ENCODE data around the gene ATL2. TPM values are rescaled to one million over a fixed set of nuclear protein-coding genes. Genes with fewer than 3 reads are reported as not detected.
A peak's percentile ranks its signal among the peaks of the same experiment; 100 is the strongest.
"Not testable (repeated sequence)": the region's sequence is repeated elsewhere in the genome, so short reads cannot be mapped to it uniquely, and the experiment has no call there.

ATL2 gene
- total RNA-seq, 1 experiment from 2014 or later = 119 TPM

DNA sequence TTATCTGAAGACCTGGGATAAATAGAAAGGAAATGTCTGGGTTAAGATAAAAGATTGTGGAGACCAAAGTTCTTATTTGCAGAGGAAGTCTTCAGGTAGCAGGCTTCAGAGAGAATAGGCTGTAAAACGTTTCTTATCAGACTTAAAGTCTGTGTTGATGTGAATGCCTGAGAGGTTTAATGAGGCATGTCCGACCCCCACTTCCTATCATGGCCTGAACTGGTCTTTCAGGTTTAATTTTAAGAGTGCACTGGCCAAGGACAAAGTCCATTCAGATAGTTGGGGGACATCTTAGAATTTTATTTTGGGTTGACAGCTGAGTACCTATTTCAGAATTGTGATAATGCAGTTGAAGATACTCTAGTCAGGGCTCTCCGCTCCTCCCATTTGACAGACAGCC lies 92.1 kb downstream of the ATL2 start:
- in situ Hi-C loops (cut with HindIII; ENCODE audit: low sequenced_read_pairs) = no loop called here
- DNase-seq (ENCODE audit: low spot score) = no peak

DNA sequence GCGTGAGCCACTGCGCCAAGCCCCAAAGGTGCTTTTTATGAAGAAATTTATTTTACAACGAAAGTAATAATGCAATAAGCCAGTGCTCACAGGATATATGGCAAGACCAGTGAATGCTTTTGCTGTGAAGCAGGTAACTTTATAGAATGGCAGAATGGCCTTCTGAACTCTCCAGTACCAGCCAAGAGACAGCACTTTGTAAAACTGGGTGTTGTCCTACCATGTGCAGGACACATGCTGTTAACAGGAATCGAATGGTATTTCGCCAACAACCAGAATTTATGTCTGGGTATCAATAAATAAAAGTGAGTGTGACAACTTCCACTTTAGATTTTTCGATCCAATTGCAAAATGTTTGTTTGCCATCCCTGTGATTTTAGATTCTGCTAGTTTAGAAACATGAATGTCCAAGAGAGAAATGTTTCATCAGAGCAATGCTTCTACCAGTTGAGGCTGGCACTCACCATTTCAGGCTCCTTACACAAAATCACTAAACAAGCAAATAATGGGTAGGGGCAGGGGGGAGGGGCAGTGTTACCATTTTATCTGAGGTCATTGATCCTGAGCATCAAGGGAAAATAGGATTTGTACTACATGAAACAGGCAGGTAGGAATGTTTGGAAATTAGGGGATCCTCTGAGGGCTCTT lies 95.9 kb downstream of the ATL2 start:
- in situ Hi-C loops (cut with HindIII; ENCODE audit: low sequenced_read_pairs) = no loop called here
- DNase-seq (ENCODE audit: low spot score) = no peak

DNA sequence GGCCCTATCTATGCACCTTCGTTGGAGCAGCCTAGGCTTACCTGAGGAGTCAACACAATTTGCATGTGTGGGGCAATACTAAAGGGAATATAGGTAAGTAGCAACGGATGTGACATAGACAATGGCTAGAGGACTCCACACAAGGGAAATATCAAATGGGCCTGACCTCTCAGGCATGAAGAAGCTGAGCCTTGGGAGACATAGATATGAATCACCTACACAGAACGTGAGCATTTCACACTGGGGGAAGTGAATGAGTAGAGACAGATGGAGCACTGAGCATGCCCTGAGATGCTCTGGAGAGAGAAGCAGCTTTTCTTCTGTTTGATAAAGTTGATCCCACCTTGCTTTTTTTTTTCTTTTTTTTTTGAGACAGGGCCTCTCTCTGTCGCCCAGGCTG lies 97.9 kb downstream of the ATL2 start:
- in situ Hi-C loops (cut with HindIII; ENCODE audit: low sequenced_read_pairs) = no loop called here
- DNase-seq (ENCODE audit: low spot score) = no peak

DNA sequence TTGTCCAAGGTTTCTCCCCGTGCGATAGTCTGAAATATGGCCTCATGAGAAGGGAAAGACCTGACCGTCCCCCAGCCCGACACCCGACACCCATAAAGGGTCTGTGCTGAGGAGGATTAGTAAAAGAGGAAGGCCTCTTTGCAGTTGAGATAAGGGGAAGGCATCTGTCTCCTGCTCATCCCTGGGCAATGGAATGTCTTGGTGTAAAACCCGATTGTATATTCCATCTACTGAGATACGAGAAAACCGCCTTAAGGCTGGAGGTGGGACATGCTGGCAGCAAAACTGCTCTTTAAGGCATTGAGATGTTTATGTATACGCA lies 99.0 kb downstream of the ATL2 start:
- DNase-seq (ENCODE audit: low spot score); in situ Hi-C loops (cut with HindIII; ENCODE audit: low sequenced_read_pairs): not testable (repeated sequence)

DNA sequence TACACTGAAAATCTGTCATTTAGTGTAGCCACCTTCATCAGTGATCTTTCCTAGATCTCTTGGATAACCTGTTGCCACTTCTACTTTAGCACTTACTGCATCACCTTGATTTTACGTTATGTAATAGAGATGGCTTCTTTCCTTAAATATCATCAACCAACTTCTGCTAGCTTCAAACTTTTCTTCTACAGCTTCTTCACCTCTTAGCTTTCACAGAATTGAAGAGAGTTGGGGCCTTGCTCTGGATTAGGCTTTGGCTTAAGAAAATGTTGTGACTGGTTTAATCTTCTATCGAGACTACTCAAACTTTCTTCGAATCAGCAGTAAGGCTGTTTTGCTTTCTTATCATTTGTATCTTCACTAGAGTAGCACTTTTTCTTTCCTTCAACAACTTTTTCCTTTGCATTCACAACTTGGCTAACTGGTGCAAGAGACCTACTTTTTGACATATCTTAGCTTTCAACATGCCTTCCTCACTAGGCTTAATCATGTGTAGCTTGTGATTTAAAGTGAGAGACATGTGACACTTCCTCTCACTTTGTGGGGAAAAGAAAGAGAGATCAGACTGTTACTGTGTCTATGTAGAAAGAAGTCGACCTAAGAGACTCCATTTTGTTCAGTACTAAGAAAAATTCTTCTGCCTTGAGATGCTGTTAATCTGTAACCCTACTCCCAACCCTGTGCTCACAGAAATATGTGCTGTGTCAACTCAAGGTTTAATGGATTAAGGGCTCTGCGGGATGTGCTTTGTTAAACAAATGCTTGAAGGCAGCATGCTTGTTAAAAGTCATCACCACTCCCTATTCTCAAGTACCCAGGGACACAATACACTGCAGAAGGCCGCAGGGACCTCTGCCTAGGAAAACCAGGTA lies 99.6 kb downstream of the ATL2 start:
- in situ Hi-C loops (cut with HindIII; ENCODE audit: low sequenced_read_pairs) = no loop called here
- DNase-seq (ENCODE audit: low spot score) = no peak

DNA sequence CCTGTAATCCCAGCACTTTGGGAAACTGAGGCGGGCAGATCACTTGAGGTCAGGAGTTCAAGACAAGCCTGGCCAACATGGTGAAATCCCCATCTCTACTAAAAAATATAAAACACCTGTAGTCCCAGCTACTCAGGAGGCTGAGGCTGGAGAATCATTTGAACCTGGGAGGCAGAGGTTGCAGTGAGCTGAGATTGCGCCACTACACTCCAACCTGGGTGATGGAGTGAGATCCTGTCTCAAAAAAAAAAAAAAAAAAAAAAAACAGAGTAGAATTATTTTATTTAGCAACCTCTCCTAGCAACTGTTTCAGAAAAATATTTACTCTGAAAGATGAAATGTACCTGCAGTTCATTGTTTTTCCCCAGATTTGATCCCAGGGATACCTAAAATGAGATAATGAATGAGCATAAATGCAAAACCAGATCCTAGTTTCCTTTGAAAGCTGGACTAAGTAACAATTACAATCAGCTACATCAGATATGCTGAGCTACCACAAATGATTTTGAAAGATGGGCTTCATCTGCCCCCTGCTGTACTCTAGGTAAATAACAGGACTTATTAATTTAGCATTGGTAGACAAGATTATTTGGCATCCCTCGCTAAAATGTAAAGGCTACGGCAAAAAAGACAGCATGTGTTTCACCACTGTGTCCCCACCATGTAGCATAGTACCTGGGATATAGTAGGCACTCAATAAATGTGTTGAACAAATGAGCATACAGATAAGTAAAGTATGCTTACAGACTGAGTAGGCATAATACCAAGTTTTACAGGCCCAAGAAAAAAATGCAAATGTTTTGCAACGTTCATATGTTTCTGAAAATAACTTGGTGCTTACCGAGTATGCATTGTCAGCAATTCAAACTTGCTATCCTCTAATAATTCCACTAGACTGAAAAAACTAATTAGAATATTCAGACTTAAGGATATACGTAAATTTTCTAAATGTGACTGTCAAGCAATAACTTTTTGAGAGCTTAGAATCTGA lies 102.5 kb downstream of the ATL2 start:
- in situ Hi-C loops (cut with HindIII; ENCODE audit: low sequenced_read_pairs) = no loop called here
- DNase-seq (ENCODE audit: low spot score) = peak; percentile 70

DNA sequence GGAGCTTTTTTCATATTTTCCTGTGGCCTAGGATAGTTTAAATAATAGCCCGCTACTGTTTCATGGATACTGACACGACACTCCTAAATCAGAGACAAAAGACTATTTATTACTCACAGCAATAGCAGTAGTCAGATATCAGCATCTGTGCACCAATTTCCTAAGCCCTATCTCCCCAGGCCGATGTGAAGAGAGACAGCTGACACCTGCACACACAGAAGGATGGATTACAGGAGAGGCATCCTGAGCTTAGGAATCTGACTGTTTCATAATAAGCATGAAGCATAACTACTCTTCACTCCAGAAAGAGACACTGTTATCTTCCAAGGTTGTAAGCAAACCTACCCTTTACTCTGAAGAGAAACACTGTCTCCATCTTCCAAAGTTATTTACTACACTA lies 105.4 kb downstream of the ATL2 start:
- DNase-seq (ENCODE audit: low spot score) = no peak
- in situ Hi-C loops (cut with HindIII; ENCODE audit: low sequenced_read_pairs) = no loop called here

DNA sequence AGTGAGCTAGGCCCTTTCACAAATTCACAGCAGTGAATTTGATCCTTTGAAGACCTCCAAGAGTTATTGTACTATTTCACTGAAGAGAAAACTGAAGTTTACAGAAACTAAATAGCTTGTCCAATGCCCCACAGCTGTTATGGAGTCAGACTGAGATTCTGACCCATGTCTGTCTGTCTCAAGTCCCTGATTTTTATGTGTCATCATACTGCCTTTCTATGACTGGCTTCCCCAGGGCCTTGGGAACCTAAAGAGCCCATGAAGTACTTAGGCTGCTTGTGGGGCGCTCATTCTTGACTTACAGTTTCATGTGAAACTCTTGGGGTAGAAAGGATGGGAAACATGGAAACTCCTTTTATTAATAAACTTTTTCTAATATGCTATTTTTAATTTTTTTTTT lies 107.7 kb downstream of the ATL2 start:
- DNase-seq (ENCODE audit: low spot score) = no peak
- in situ Hi-C loops (cut with HindIII; ENCODE audit: low sequenced_read_pairs) = no loop called here

DNA sequence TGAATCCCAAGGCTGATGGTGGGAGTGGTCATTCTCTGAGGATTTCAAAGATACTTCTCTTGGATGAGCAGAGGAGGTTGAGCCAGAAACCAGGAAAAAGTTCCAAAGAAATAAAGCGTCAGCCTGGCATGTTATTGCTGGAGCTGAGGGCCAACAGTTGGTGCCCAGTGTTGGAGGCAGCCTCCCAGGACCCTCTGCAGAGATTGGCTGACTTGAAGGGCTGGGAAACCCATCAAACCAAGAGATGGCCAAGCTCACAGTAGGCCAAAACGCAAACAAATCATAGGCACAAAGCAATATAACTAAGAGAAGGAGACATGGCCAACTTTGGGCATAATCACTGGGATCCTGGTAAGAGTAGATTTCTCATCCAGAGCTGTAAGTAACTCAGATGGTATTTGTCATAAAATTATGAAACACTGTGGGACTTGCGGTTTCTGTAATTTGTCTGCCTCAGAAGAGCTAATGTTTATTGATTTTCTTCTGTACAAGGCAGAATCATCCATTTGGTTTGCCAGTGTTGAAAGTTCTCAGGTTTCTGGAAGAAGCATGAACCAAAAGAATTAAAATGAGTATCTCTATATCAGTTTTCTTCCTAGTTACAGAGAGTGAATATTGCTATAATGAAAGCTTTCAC lies 108.3 kb downstream of the ATL2 start:
- in situ Hi-C loops (cut with HindIII; ENCODE audit: low sequenced_read_pairs) = no loop called here

DNA sequence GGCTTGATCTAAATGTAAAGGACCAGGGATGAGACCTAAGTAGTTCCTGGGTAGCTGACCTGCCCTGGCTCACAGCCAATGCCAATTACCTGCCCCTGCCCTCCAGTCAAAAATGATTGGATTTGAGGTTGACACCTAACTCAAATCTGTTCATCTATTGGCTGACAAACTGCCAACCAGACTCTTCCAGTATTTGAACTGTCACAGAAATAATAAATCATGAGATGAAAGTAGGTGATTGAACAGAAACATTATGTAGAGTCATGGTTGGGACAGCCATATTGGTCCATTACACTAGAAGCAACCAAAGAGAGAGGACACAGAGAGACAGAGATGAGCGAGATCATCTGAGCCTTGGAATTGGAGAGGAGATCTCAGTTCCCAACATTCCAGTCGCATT lies 109.1 kb downstream of the ATL2 start:
- in situ Hi-C loops (cut with HindIII; ENCODE audit: low sequenced_read_pairs) = no loop called here
- no peak for DNase-seq (ENCODE audit: low spot score)

More for the DNA sequence above, 108.3 kb downstream of the ATL2 start:
- no peak for DNase-seq (ENCODE audit: low spot score)

DNA sequence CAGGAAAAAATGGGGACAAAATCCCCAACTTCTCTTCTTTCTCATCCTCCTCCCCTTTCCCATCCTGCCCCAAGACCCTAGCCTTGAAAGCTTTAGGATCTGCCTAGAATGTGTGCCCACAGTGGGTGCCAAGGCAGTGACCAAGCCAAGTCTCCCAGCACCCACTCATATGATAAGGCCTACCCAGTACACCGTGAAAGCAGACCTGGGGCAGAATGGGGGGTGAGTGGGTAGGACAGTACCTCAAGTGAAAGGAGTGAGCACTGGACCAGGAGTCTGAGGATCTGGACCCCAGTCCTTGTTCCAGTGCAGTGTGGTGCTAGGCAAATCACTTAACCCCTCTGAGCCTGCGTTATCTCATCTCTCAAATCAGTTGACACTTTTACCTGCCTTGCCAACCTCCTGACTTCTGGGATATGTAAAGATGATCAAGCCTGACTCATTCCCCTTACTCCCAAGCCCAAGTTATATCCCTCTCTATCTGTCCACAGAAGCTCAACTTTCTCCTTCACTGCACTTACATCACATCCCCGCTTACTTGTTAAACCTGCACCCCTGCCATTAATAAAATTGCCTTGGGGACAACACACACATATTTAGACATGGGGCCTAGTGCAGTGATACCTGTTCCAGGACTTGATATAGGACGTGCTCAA lies 109.7 kb downstream of the ATL2 start:
- DNase-seq (ENCODE audit: low spot score) = no peak
- in situ Hi-C loops (cut with HindIII; ENCODE audit: low sequenced_read_pairs) = no loop called here

DNA sequence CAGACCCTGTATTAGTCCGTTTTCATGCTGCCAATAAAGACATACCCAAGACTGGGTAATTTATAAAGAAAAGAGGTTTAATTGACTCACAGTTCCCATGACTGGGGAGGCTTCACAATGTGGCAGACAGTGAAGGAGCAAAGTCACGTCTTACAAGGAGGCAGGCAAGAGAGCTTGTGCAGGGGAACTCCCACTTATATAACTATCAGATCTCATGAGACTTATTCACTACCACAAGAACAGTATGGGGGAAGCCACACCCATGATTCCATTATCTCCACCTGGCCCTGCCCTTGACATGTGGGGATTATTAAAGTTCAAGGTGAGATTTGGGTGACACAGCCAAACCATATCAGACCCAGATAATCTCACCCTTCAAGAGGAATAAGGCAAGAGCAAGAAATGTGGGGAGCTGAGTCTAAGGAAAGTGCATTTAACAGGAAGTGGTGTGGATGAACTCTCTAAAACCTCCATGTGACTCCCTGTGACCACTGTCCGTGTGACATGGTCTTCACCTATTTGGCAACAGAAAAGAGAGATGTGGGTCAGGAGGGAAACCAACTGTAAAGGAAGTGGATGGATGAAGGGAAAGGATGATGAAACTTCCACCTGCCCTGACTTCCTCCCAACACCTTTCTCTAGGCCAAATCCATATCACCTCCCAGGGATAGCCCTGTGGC lies 110.6 kb downstream of the ATL2 start:
- in situ Hi-C loops (cut with HindIII; ENCODE audit: low sequenced_read_pairs) = no loop called here
- no peak for DNase-seq (ENCODE audit: low spot score)

DNA sequence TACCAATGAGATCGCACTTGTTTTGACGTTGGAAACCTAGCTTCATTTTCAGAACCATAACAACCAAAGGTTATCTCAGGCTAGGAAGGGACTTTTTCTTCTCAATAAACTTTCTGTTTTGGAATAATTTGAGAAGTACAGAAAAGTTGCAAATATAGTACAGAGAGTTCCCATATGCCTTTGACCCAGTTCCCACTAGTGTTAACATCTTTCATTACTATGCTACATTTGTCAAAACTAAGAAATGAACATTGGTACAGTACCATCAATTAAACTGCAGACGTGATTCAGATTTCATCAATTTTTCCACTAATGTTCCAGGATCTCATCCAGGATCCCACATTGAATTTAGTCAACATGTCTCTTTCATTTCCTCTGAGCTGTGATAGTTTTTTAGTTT lies 111.6 kb downstream of the ATL2 start:
- in situ Hi-C loops (cut with HindIII; ENCODE audit: low sequenced_read_pairs) = no loop called here
- DNase-seq (ENCODE audit: low spot score) = no peak

DNA sequence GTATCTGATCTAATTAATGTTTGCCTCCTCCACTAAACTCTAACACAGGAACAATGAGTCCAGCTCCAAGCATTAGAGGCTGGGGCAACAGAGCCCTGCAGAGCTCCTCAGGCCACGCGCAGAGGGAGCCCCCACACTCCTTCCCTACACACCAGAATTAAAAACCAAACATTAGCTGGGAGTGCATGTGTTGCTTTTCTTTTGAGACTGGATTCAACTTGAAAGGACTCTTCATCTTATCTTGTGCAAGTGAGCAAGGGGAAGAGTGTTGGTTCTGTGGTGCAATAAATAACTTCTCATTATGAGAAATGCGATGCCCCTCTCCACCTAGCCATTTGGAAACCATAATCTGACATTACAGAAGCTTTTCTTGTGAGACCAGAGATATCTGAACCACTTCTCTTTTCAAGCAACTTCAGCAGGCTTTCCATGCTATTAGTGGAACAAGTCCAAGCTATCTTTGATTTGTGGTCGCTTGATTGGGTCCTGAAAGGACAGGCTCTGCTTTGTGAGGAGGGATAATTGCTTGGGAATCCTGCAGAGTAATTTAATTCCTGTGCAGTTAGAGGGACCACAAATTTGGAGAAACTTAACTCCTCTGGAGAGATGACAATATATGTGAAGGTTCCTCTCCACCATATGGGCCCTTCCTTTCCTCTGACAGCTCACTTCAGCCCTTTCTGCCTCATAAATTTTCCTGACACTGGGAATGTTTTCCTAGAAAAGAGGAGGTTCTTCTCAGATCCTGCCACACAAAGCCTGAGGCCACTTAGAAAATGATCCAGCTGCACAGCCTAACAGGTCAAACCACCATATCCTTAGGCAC lies 112.5 kb downstream of the ATL2 start:
- in situ Hi-C loops (cut with HindIII; ENCODE audit: low sequenced_read_pairs) = no loop called here
- DNase-seq (ENCODE audit: low spot score) = no peak

DNA sequence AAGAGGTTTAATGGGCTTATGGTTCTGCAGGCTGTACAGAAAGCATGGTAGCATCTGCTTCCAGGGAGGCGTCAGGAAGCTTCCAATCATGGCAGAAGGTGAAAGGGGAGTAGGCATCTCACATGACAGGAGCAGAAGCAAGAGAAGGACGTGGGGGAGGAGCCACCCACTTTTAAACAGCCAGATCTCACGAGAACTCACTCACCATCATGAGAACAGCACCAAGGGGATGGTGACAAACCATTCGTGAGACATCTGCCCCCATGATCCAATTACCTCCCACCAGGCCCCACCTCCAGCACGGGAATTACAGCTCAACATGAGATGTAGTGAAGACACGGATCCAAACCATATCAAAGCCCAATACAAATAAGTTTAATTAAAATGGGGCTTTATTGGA lies 113.8 kb downstream of the ATL2 start:
- DNase-seq (ENCODE audit: low spot score) = no peak
- in situ Hi-C loops (cut with HindIII; ENCODE audit: low sequenced_read_pairs) = no loop called here

DNA sequence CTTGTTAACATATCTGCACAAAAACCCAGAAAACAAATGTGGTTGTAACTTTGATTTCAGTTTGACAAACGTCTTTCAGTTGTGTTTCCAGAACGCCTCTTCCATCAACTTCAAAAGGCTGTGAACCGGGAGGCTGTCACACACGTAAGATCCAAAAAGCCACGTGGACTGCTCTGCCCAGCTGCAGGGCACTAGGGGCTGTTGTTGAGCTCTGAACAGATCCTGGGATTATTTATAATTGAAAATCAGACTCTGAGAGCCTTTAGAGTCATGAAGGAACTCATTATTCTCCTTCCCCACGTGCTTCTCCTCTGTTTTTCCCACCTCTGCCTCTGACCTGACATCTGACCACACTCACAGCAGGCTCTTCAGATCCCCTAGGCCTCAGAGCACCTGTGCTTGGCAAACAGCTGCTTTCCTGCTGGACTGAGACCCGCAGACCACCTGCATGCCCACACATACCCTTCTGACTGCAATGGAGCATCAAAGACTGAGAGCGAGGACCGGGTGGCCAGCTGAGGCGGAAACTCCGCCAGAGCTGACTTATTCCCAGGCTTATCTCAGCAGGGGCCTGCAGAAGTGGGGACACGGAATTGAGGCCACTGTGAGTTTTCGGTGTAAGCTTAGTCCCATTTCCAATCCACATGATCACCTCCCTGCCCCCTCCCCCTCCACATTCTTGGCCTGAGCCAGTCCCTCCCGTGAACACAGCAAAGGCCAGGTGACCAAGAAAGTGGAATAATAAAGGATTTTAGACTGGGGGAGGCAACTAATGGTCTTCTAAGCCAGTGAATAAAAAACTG lies 114.8 kb downstream of the ATL2 start:
- in situ Hi-C loops (cut with HindIII; ENCODE audit: low sequenced_read_pairs) = no loop called here

DNA sequence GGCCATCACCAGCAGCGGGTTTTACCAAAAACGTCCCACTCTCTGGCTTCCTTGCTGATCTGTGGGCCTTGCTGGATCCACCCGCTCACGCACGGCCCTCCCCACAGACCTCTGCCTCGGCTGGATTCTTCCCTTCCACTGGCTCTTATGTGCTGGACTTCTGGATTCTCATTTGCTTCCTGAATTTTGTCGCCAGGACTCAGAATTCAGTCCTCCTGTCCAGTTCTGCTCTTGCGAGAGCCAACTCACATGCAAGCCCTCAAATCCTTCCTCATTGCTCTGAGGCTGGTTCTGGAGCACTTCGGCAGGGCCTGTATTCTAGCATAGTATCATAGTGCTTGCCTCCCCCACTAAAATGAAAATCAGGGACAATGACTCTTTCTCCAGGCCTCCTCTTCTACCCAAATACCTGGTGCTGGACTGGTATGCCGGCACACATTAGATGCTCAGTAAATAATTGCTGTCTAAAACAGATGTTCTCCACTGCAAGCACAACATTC lies 115.5 kb downstream of the ATL2 start:
- in situ Hi-C loops (cut with HindIII; ENCODE audit: low sequenced_read_pairs) = no loop called here

More for the DNA sequence above, 114.8 kb downstream of the ATL2 start:
- no peak for DNase-seq (ENCODE audit: low spot score)

More for the DNA sequence above, 115.5 kb downstream of the ATL2 start:
- no peak for DNase-seq (ENCODE audit: low spot score)
